Epithelial cell of prostate (primary cell): ENCODE data around the gene HAPLN1.

ENCODE experiments used
- DNase-seq: peaks from one replicate; pipeline ENCODE4 v3.0.0-alpha.2; 2011; ENCODE audit warnings: low read depth, low spot score
- H3K27ac ChIP-seq: fragments of 450-650 bp; 2 replicates; pipeline ENCODE4 v1.5.1; 2017; ENCODE audit warnings: mild to moderate bottlenecking

Gene HAPLN1

DNA sequence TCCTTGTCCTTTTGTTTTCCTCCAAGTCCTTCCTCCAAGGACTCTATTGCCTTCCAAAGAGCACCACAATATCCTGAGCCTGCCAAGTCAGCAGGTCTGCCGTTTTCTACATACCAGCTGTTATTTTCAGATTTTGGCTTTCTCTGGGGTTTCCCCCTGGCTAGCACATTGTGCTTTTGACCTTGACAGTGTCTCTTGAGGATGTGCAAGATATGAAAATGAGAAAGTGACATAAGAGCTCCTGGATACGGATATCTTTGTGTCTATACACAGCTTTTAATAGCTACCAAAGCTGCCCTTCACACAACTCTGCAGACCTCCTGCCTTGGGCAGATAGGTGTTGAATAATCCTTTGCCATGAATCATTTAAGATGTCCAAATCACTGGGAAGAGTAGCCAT is 67.0 kb downstream of the HAPLN1 start:
- DNase-seq = no peak
- H3K27ac ChIP-seq = no peak overlapping the region

DNA sequence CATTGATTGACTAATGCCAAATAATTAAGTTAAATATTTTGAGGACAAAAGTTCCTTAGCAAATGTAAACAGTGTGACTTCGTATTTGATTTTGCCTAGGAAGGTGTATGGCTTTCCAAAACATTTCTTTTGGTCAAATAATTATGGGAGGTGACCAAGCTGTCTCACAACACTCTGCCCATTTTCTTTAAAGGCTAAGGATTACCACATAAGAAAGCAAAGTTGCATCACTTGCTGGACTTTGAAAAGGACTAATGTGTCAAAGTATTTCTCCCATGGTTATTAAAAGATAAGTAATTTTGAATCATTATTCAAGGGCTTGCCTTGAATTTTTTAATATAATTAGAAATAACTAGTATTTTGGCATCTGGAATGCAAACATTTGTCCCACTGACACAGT is 74.7 kb downstream of the HAPLN1 start:
- H3K27ac ChIP-seq = no peak overlapping the region
- DNase-seq = no peak

DNA sequence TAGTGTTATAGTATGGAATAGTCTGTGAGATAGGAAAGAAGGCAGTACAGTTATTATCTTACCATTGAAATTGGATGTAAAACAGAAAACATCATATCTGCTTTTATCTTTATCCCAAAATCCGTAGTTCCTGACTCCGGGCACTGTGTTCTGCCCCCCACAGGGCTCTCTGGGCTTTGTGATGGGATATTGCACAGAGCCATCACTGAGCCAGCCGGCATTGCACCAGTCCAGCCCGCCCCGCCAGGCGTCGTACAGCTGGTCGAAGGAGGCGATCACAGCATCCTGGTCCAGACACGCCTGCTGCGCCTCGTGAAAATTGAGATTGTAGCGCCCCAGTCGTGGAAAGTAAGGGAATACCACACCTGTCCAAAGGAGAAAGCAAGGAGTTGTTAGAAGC is 76.4 kb downstream of the HAPLN1 start:
- DNase-seq = no peak
- no peak overlapping the region for H3K27ac ChIP-seq

DNA sequence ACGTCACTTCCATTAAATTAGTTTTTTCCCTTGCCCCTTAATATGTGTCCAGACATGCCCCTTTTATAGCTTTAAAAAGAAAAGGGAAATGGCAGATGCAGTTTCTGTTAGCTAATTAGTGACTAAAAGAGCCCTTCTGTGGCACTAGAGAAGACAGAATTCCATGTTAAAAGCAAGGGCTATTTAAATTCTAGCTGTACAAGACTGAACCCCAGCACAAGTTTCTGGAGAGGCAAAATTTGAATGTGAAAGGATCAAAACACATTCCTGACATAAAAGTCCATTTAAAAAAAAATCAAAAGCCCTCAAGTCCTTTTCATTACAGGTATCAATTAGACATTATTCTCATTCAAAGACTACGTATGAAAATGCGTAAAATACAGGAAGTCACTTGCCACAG is 78.7 kb downstream of the HAPLN1 start:
- DNase-seq = no peak
- no peak overlapping the region for H3K27ac ChIP-seq

DNA sequence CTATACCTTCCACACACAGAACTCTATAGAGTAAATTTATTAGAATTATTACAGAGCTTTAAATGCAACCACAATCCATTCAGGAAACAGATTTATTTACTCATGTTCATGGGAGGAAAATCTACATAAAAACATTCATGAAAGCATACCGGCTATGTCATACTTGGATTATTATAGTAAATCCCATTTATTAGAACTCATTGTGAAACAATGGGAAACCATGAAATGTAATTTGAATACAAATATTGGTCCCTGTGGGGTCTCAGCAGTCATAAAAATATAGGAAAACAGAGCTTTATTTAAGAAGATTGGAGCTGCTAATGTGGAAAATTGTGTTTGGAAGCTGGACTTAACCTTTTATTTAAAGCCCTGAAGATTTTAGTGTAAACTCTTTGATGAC is 80.7 kb downstream of the HAPLN1 start:
- no peak for DNase-seq
- H3K27ac ChIP-seq = no peak overlapping the region

DNA sequence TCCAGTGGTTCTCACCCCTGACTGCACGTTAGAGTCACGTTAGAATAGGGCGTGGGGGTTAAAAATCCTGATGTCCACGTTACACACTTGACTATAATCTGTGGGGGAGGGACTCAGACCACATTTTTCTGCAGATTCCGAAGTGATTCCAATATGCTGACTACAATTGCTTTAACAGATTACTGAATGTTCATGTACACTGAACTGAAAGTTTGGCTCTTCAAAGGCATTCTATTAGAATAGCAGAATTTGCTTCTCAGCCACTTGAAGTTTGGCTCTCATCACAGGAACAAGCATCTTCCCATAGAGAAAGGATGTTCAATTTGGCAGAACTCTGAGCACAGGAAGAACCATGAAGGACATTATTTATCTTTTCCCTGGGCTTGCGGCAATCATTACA is 84.5 kb downstream of the HAPLN1 start:
- H3K27ac ChIP-seq = no peak overlapping the region
- DNase-seq = no peak

DNA sequence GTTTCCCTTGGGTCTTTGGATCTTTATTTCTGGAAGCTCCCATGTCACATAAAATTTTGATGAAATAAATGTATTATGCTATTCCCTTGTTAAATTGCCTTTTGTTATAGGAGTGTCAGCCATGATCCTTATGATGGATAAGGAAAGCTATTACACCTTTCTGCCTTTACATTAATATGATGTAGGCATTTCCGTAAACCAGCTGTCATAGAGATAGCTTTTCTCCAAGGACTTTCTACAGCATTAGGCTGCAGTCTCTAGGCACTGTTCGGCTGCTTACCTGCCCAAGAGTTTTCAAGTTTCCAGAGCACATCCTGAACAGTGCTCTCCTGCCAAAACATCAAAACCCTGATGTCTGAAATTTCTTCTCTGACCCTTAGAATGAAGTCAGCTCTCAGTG is 87.4 kb downstream of the HAPLN1 start:
- no peak overlapping the region for H3K27ac ChIP-seq
- DNase-seq = no peak

DNA sequence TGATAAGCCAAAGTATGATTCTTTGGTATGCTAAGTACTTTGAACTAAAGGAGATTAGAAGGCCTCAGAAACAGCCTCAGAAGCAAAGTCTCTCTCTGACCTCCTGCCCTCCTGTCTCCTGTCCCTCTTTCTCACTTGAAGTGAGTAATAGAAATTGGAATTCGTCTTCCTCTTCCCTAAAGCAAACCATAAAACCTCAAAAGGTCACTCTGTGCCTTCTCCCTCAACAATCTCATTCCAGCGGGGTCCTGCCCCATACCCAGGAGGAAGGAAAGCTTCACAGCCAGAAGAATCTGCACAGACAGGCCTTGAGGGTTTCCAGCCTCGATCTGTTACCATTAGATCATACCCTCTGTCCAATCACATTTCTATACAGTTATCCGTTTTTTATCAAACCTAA is 87.8 kb downstream of the HAPLN1 start:
- DNase-seq = peak; percentile 1
- no peak overlapping the region for H3K27ac ChIP-seq

DNA sequence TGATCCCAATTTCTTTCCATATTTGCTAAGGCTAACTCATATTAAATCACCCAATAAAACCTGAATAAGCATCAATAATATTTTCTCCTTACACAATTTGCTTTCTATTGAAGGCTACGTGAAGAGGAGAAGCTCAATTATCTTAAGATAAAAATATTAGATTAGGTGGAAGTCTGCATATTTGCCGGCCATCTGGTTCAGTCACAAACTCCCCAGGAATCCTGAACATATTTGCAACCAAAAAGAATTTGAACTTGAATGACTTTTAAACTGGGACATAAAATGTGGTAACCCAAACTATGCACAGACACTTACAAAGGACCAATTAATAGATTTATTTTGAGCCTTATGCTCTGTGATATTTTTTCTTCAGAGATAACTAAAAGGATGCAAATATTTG is 92.3 kb downstream of the HAPLN1 start:
- no peak overlapping the region for H3K27ac ChIP-seq
- DNase-seq = no peak

DNA sequence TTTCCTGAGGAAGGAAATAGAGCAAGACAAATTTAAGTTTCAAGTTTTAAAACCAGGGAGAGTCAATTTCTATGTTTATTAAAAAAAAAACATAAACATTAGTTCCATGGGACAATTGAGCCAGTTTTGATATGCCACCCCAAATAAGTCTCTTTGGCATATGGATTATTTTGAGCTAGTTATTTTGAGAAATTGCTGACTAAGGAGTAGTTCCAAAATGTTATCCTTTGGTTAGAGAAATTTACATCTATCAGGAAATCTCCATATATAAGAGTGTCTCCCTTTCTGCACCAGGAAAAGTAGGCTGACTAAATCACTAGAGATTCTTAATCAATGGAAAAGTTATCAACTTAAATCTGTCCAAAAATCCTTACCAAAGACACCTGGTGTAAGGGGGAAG is 105.8 kb downstream of the HAPLN1 start:
- H3K27ac ChIP-seq = no peak overlapping the region
- DNase-seq = no peak

DNA sequence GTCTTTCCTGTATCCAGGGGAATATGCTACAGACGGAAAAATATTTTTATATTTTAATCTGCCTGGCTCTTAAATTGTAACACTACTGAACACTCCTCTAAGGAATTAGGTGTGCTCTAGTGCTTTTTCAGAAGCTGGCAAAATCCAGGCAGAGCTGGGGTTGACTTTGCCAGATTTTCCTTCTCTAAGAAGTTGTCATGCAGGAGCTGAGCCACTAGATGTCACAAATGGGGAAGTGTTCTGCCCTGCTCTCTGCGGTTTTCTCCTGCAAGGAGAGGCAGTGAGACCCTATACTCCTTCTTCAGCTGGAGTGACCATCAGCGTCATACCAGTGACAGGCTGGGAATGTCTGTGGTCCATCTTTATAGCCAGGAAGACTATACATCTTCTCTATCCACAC is 112.5 kb downstream of the HAPLN1 start:
- no peak for DNase-seq
- H3K27ac ChIP-seq = no peak overlapping the region

DNA sequence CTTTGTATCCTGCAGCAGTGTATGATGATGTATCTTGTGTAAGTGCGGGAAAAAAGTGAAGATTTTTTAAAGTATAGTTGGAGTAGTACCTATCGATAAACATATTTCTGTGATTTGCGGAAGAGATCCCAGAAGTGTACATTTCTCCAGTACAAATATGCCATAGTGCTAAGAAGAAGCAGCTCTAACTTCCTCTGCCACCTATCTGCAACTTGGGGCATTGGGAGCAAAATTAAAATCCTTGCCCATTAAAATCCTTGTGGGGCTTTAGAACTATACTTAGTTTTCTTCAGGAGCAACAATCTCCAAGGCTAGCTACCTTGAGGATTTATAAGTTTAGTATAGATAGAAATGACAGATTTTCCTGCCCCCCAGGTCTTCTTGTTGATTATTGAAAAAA is 125.4 kb downstream of the HAPLN1 start:
- H3K27ac ChIP-seq = no peak overlapping the region
- no peak for DNase-seq

DNA sequence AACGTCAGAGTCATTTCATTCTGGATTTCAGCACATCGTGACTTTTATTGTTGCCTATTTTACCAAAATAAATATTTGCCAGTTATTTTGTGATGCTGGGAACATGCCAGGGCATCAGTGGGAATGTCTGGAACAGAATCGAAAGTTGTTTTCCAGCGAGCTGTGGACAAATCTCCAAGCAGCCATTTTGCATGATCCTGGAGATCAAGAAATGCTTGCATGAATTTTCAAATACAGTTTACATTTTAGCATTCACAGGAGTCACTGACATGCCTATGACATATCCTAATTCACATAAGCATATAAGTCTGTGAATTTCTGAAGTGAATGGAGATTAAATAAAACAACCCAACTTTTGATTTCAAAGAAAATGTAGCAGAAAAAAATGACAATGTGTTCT is 129.7 kb downstream of the HAPLN1 start:
- no peak for DNase-seq
- H3K27ac ChIP-seq = no peak overlapping the region

DNA sequence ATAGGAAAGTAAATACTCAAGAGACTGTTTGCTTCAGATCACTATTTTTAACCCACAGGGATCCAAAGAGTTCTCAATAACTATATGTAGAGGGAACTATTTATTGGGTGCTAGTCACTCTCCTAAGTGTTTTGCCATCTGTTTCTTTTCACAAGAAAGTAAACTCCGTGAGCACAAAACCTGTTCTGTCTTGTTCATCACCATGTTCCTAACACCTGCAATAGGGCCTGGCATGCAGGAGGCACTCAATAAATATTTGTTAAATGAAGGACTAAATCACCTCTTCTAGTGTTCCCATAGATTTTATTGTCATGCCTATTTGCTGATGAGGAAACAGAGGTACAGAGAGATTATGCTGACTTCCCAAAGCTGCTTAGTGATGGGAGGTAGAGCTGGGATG is 130.9 kb downstream of the HAPLN1 start:
- H3K27ac ChIP-seq = no peak overlapping the region
- peak; percentile 24 for DNase-seq
